HG03064 (cell line): ENCODE measurements around the gene CCDC81.

Experiments
- ATAC-seq: cut with Tn5 transposase; IDR thresholded peaks from one replicate; pipeline ENCODE4 v1.9.1; 2021; ENCODE audit warnings: low read depth; ENCODE audit not compliant: unreplicated experiment

CCDC81 gene

GRCh38 chr11:86461892-86462291 lies 87.2 kb downstream of the CCDC81 start:
- ATAC-seq = no peak

GRCh38 chr11:86463120-86463519 lies 88.4 kb downstream of the CCDC81 start:
- no peak for ATAC-seq

- ATAC-seq = no peak
Observed at GRCh38 chr11:86463955-86464354, 89.3 kb downstream of the CCDC81 start.

- no peak for ATAC-seq
Observed at GRCh38 chr11:86464509-86465221, 90.0 kb downstream of the CCDC81 start.

GRCh38 chr11:86468169-86468568 lies 93.5 kb downstream of the CCDC81 start:
- ATAC-seq = no peak

- no peak for ATAC-seq
Observed at GRCh38 chr11:86469491-86470388, 95.1 kb downstream of the CCDC81 start.
